ENCODE results near the gene TAB3.

TAB3 gene

GRCh38 chrX:30905321-30905720 lies 16.3 kb upstream of the TAB3 start:
- no peak overlapping the region for H3K9ac ChIP-seq (ENCODE audit: low read length)
- no peaks in the 10 kb centered on the region for H3K9me3 ChIP-seq (ENCODE audit: low read length)
- no peak overlapping the region for H3K4me3 ChIP-seq (ENCODE audit: low read depth in 1 of 2, low read length in 2 of 2)
- H3K4me1 ChIP-seq (ENCODE audit: insufficient read depth, low read length): no peaks in the 10 kb centered on the region
- H3K36me3 ChIP-seq (ENCODE audit: insufficient read depth, low read length): no peaks in the 10 kb centered on the region
- no peak overlapping the region for H3K27ac ChIP-seq (ENCODE audit: low read depth, low read length)
- no peaks in the 10 kb centered on the region for H3K27me3 ChIP-seq (ENCODE audit: control insufficient read depth in 1 of 2, insufficient read depth in 2 of 2, low read length in 2 of 2)

DNA sequence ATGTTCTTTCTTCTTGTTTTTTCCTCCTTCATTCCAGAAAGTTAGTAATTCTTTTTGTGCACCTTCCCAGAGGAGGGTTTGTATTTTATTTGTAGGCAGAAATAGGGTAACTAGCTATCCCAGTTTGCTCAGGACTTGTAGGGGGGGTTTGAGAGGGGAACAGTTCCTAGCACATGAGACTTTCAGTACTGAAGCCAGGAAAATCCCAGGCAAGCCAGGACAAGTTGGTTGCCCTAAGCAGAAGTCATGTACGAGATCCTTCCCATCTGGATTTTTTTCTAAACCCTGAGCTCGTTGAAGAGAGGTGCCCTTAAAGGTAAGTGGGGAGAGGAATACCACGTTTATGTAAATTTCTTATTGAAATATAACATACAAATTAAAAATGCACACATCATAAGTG lies 15.6 kb upstream of the TAB3 start:
- no peak overlapping the region for H3K4me3 ChIP-seq (ENCODE audit: low read depth in 1 of 2, low read length in 2 of 2)
- H3K27me3 ChIP-seq (ENCODE audit: control insufficient read depth in 1 of 2, insufficient read depth in 2 of 2, low read length in 2 of 2): no peaks in the 10 kb centered on the region
- H3K9me3 ChIP-seq (ENCODE audit: low read length): no peaks in the 10 kb centered on the region
- H3K27ac ChIP-seq (ENCODE audit: low read depth, low read length): no peak overlapping the region
- H3K9ac ChIP-seq (ENCODE audit: low read length): no peak overlapping the region
- H3K36me3 ChIP-seq (ENCODE audit: insufficient read depth, low read length): no peaks in the 10 kb centered on the region
- no peaks in the 10 kb centered on the region for H3K4me1 ChIP-seq (ENCODE audit: insufficient read depth, low read length)

- H3K4me3 ChIP-seq (ENCODE audit: low read depth in 1 of 2, low read length in 2 of 2): no peak overlapping the region
- H3K4me1 ChIP-seq (ENCODE audit: insufficient read depth, low read length): no peaks in the 10 kb centered on the region
- no peak overlapping the region for H3K27ac ChIP-seq (ENCODE audit: low read depth, low read length)
- H3K9me3 ChIP-seq (ENCODE audit: low read length): no peaks in the 10 kb centered on the region
- no peaks in the 10 kb centered on the region for H3K36me3 ChIP-seq (ENCODE audit: insufficient read depth, low read length)
- no peak overlapping the region for H3K9ac ChIP-seq (ENCODE audit: low read length)
- no peaks in the 10 kb centered on the region for H3K27me3 ChIP-seq (ENCODE audit: control insufficient read depth in 1 of 2, insufficient read depth in 2 of 2, low read length in 2 of 2)
These were observed 15.1 kb upstream of the TAB3 start for GRCh38 chrX:30904186-30904585.

DNA sequence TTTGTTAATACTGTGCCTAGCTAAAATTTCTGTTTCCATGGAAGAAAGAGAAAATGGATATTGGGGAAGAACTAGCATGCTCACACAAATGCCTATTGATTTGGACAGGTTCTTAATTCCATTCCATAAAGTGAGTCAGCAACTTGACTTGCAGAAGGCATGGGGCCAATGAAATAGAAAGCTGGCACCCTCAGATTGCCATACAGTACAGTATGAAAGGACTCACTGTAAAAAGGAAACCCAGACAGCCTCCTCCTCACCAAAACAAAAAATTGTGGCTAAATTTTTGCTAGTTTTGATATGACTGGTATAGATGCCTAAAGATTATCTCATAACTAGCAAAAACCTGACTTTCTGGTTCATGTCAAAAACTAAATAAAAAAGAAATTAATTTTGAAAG lies 11.2 kb upstream of the TAB3 start:
- Histone ChIP-seq H3K4me1 (ENCODE audit: insufficient read depth, low read length) (no peaks in the 10 kb centered on the region), H3K9me3 (ENCODE audit: low read length) (no peaks in the 10 kb centered on the region), H3K36me3 (ENCODE audit: insufficient read depth, low read length) (no peaks in the 10 kb centered on the region), H3K9ac (ENCODE audit: low read length) (no peak overlapping the region), H3K27ac (ENCODE audit: low read depth, low read length) (no peak overlapping the region), H3K4me3 (ENCODE audit: low read depth in 1 of 2, low read length in 2 of 2) (no peak overlapping the region), H3K27me3 (ENCODE audit: control insufficient read depth in 1 of 2, insufficient read depth in 2 of 2, low read length in 2 of 2) (no peaks in the 10 kb centered on the region)

DNA sequence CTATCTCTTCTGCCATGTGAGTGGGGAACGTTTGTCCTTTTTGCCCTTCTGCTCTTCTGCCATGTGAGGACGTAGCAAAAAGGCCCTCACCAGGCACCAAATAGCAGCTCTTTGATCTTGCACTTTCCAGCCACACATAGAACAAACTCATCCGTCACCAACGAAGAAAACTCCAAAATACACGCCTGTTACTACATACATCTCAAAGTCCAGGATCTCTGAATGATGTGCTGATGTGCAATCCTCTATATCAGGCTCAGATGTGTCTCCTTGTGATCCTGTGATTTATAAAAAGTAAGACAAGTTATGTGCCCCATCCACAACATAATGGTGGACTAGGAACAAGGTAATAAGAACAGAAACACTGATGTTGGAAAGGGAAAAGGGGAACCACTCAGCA lies 9.8 kb upstream of the TAB3 start:
- H3K9me3 ChIP-seq (ENCODE audit: low read length): no peaks in the 10 kb centered on the region
- H3K4me1 ChIP-seq (ENCODE audit: insufficient read depth, low read length): no peaks in the 10 kb centered on the region
- no peaks in the 10 kb centered on the region for H3K36me3 ChIP-seq (ENCODE audit: insufficient read depth, low read length)
- H3K9ac ChIP-seq (ENCODE audit: low read length): no peak overlapping the region
- no peak overlapping the region for H3K27ac ChIP-seq (ENCODE audit: low read depth, low read length)
- H3K4me3 ChIP-seq (ENCODE audit: low read depth in 1 of 2, low read length in 2 of 2): no peak overlapping the region
- no peaks in the 10 kb centered on the region for H3K27me3 ChIP-seq (ENCODE audit: control insufficient read depth in 1 of 2, insufficient read depth in 2 of 2, low read length in 2 of 2)

DNA sequence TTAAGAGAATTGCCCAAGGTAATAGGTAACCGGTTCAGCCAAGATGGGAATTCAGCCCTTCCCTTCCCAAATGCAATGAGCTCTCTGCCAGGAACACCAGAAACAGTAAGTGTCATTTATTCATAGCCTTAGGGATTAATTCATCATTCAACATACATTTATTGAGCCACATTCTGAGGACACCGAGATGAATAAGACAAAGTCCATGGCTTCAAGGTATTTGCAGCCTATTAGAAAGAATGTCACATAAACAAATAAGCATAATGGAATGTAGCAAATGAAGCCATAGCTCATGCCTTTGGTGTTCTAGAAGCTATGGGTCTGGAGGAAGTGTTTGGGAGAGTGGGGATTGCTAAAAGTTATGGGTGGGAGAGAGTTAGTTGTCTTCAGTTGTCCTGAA lies 6.3 kb upstream of the TAB3 start:
- no peaks in the 10 kb centered on the region for H3K27me3 ChIP-seq (ENCODE audit: control insufficient read depth in 1 of 2, insufficient read depth in 2 of 2, low read length in 2 of 2)
- no peaks in the 10 kb centered on the region for H3K9me3 ChIP-seq (ENCODE audit: low read length)
- H3K4me1 ChIP-seq (ENCODE audit: insufficient read depth, low read length): no peaks in the 10 kb centered on the region
- H3K9ac ChIP-seq (ENCODE audit: low read length): no peak overlapping the region
- no peak overlapping the region for H3K4me3 ChIP-seq (ENCODE audit: low read depth in 1 of 2, low read length in 2 of 2)
- no peaks in the 10 kb centered on the region for H3K36me3 ChIP-seq (ENCODE audit: insufficient read depth, low read length)
- no peak overlapping the region for H3K27ac ChIP-seq (ENCODE audit: low read depth, low read length)

- Histone ChIP-seq H3K9ac (ENCODE audit: low read length) (no peak overlapping the region), H3K27me3 (ENCODE audit: control insufficient read depth in 1 of 2, insufficient read depth in 2 of 2, low read length in 2 of 2) (no peaks in the 10 kb centered on the region), H3K9me3 (ENCODE audit: low read length) (no peaks in the 10 kb centered on the region), H3K4me3 (ENCODE audit: low read depth in 1 of 2, low read length in 2 of 2) (no peak overlapping the region), H3K27ac (ENCODE audit: low read depth, low read length) (no peak overlapping the region), H3K4me1 (ENCODE audit: insufficient read depth, low read length) (no peaks in the 10 kb centered on the region), H3K36me3 (ENCODE audit: insufficient read depth, low read length) (no peaks in the 10 kb centered on the region)
These were observed 4.2 kb upstream of the TAB3 start for GRCh38 chrX:30893206-30893605.

- peaks cover 3% of the 10 kb centered on the region for H3K4me1 ChIP-seq (ENCODE audit: insufficient read depth, low read length)
- H3K27ac ChIP-seq (ENCODE audit: low read depth, low read length): no peak overlapping the region
- no peak overlapping the region for H3K9ac ChIP-seq (ENCODE audit: low read length)
- H3K36me3 ChIP-seq (ENCODE audit: insufficient read depth, low read length): no peaks in the 10 kb centered on the region
- H3K9me3 ChIP-seq (ENCODE audit: low read length): no peaks in the 10 kb centered on the region
- H3K4me3 ChIP-seq (ENCODE audit: low read depth in 1 of 2, low read length in 2 of 2): no peak overlapping the region
- H3K27me3 ChIP-seq (ENCODE audit: control insufficient read depth in 1 of 2, insufficient read depth in 2 of 2, low read length in 2 of 2): no peaks in the 10 kb centered on the region
These were observed 3.5 kb upstream of the TAB3 start for GRCh38 chrX:30892591-30892990.

DNA sequence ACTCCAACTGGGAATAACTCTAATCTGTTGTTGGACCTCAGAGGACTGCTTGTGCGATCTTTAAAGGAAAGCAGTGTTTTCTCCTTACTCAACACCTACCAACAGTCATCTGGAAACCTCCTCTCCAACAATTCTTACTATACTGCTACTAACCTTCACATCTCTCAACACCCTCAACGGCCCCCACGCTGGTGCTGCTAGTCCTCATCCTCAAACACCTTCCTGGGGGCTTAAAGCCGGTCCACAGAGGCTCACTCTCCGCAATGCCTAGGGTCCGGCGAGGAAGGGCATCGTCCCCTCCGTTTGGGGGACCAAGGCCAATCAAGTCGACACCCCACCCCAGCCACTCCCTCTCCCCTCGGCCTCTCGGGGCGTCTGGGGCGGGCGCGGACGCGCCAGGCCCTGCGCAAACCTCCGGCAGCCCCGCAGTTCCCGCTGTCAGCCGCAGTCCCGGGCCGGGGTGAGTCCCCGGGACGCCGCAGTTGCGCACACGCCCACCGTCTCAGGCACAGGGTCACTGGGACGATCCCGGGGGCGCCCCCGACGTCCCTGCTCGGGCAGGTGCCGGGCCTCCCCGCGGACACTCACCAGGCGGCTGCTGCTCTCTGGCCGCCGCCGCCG lies 418 bp downstream of the TAB3 start:
- H3K27ac ChIP-seq (ENCODE audit: low read depth, low read length): peak overlapping the region; percentile 58
- H3K4me3 ChIP-seq (ENCODE audit: low read depth in 1 of 2, low read length in 2 of 2): peak overlapping the region; percentile 54 to 72
- peaks cover 3% of the 10 kb centered on the region for H3K4me1 ChIP-seq (ENCODE audit: insufficient read depth, low read length)
- H3K9ac ChIP-seq (ENCODE audit: low read length): peak overlapping the region; percentile 50
- no peaks in the 10 kb centered on the region for H3K9me3 ChIP-seq (ENCODE audit: low read length)
- no peaks in the 10 kb centered on the region for H3K36me3 ChIP-seq (ENCODE audit: insufficient read depth, low read length)
- H3K27me3 ChIP-seq (ENCODE audit: control insufficient read depth in 1 of 2, insufficient read depth in 2 of 2, low read length in 2 of 2): no peaks in the 10 kb centered on the region

GRCh38 chrX:30887721-30888120 lies 1.3 kb downstream of the TAB3 start:
- Histone ChIP-seq H3K27me3 (ENCODE audit: control insufficient read depth in 1 of 2, insufficient read depth in 2 of 2, low read length in 2 of 2) (no peaks in the 10 kb centered on the region), H3K9me3 (ENCODE audit: low read length) (no peaks in the 10 kb centered on the region), H3K36me3 (ENCODE audit: insufficient read depth, low read length) (no peaks in the 10 kb centered on the region), H3K4me1 (ENCODE audit: insufficient read depth, low read length) (peaks cover 3% of the 10 kb centered on the region), H3K4me3 (ENCODE audit: low read depth in 1 of 2, low read length in 2 of 2) (no peak overlapping the region), H3K9ac (ENCODE audit: low read length) (no peak overlapping the region), H3K27ac (ENCODE audit: low read depth, low read length) (no peak overlapping the region)

GRCh38 chrX:30887288-30887687 lies 1.8 kb downstream of the TAB3 start:
- peaks cover 3% of the 10 kb centered on the region for H3K4me1 ChIP-seq (ENCODE audit: insufficient read depth, low read length)
- H3K9ac ChIP-seq (ENCODE audit: low read length): no peak overlapping the region
- H3K27ac ChIP-seq (ENCODE audit: low read depth, low read length): no peak overlapping the region
- no peak overlapping the region for H3K4me3 ChIP-seq (ENCODE audit: low read depth in 1 of 2, low read length in 2 of 2)
- no peaks in the 10 kb centered on the region for H3K9me3 ChIP-seq (ENCODE audit: low read length)
- no peaks in the 10 kb centered on the region for H3K36me3 ChIP-seq (ENCODE audit: insufficient read depth, low read length)
- H3K27me3 ChIP-seq (ENCODE audit: control insufficient read depth in 1 of 2, insufficient read depth in 2 of 2, low read length in 2 of 2): no peaks in the 10 kb centered on the region

- Histone ChIP-seq H3K27ac (ENCODE audit: low read depth, low read length) (no peak overlapping the region), H3K4me3 (ENCODE audit: low read depth in 1 of 2, low read length in 2 of 2) (no peak overlapping the region), H3K9ac (ENCODE audit: low read length) (no peak overlapping the region), H3K9me3 (ENCODE audit: low read length) (no peaks in the 10 kb centered on the region), H3K27me3 (ENCODE audit: control insufficient read depth in 1 of 2, insufficient read depth in 2 of 2, low read length in 2 of 2) (no peaks in the 10 kb centered on the region), H3K4me1 (ENCODE audit: insufficient read depth, low read length) (peaks cover 3% of the 10 kb centered on the region), H3K36me3 (ENCODE audit: insufficient read depth, low read length) (no peaks in the 10 kb centered on the region)
These were observed 3.9 kb downstream of the TAB3 start for GRCh38 chrX:30885136-30885535.
